ENCODE data around the gene ZNF639. TPM values are rescaled to one million over a fixed set of nuclear protein-coding genes. Genes with fewer than 3 reads are reported as not detected.
A peak's percentile ranks its signal among the peaks of the same experiment; 100 is the strongest.

ZNF639 gene
- total RNA-seq, 4 donors from 2014 or later: 60.6 to 97.8 (median 63.4) TPM

GRCh38 chr3:179324270-179324754 lies 1.5 kb downstream of the ZNF639 start:
- WGBS, 2 donors (ENCODE audit: low coverage in 1 of 2): 1 to 4% methylated on average over 8 of the region's 8 CpGs
- TF ChIP-seq, protein P1, sequence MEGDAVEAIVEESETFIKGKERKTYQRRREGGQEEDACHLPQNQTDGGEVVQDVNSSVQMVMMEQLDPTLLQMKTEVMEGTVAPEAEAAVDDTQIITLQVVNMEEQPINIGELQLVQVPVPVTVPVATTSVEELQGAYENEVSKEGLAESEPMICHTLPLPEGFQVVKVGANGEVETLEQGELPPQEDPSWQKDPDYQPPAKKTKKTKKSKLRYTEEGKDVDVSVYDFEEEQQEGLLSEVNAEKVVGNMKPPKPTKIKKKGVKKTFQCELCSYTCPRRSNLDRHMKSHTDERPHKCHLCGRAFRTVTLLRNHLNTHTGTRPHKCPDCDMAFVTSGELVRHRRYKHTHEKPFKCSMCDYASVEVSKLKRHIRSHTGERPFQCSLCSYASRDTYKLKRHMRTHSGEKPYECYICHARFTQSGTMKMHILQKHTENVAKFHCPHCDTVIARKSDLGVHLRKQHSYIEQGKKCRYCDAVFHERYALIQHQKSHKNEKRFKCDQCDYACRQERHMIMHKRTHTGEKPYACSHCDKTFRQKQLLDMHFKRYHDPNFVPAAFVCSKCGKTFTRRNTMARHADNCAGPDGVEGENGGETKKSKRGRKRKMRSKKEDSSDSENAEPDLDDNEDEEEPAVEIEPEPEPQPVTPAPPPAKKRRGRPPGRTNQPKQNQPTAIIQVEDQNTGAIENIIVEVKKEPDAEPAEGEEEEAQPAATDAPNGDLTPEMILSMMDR (IDR thresholded peaks at IDR 0.05): no peak
- Histone ChIP-seq H3K27ac (peak overlapping the region; percentile 62 to 99 (median 98)), H3K36me3 (peaks cover 0 to 20% of the 10 kb centered on the region in 2 donors), H3K27me3 (no peaks in the 10 kb centered on the region), H3K4me1 (peaks cover 4 to 58% (median 11%) of the 10 kb centered on the region in 3 donors), H3K4me3 (peak overlapping the region; percentile 50 to 94), H3K9me3 (no peaks in the 10 kb centered on the region)
- no peak for ATAC-seq

DNA sequence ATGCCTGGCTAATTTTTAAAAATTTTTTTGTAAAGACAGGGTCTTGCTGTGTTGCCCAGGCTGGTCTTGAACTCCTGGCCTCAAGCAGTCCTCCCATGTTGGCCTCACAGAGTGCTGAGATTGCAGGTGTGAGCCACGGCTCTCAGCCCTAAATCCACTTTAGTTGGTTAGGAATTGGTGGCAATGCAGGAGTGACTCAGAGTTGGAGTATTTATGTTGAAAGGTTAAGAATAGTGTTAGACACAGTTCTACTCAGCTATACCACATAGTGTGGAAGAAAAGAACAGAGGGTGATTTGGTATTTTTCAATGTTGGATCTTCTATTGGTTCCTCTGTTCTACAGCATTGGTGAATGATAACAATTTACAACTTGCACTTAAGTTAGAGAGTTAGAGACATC lies 7.6 kb downstream of the ZNF639 start:
- no peak for TF ChIP-seq POLR2A (IDR thresholded peaks at IDR 0.05)
- TF ChIP-seq, protein P1 (IDR thresholded peaks at IDR 0.05): no peak
- TF ChIP-seq POLR2AphosphoS5 (IDR thresholded peaks at IDR 0.05): no peak
- TF ChIP-seq EP300 (IDR thresholded peaks at IDR 0.05): no peak
- ATAC-seq: no peak
- Histone ChIP-seq H3K4me1 (peaks cover 0 to 25% (median 2%) of the 10 kb centered on the region in 3 donors), H3K9me3 (no peaks in the 10 kb centered on the region), H3K27me3 (no peaks in the 10 kb centered on the region), H3K36me3 (peaks cover 5 to 82% of the 10 kb centered on the region in 2 donors), H3K4me3 (no peak overlapping the region), H3K27ac (no peak overlapping the region)
- no CpG with 5 or more reads among the region's 1 CpG for WGBS, 2 donors (ENCODE audit: low coverage in 1 of 2)

DNA sequence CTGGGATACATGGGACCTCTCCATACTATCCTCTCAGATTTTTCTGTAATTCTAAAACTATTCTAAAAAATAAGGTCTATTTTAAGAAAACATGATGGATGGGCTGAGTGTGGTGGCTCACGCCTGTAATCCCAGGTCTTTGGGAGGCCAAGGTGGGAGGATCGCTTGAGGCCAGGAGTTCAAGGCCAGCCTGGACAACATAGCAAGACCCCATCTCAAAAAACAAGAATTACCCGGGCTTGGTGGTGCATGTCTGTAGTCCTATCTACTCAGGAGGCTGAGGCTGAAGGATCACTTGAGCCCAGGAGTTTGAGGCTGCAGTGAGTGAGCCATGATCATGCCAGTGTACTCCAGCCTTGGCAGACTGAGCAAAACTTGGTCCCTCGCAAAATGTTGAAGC lies 9.4 kb downstream of the ZNF639 start:
- WGBS, 2 donors (ENCODE audit: low coverage in 1 of 2): 95 to 100% methylated on average over 3 to 4 of the region's 4 CpGs
- peaks cover 5 to 87% of the 10 kb centered on the region in 2 donors for H3K36me3 ChIP-seq

DNA sequence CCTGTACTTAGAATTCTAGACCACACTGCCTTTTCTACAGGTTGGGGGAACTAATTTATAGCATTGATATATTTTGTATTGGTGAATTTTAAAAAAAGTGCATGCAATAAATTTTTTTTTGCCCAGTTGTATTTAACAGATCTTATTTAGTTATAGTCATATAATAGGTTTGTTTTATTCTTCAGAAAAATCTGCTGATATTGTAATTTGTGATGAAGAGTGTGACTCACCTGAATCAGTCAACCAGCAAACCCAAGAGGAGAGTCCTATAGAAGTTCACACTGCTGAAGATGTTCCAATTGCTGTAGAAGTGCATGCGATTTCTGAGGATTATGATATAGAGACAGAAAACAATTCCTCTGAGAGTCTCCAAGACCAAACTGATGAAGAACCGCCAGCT lies 10.3 kb downstream of the ZNF639 start:
- no peaks in the 10 kb centered on the region for H3K27me3 ChIP-seq
- H3K27ac ChIP-seq: no peak overlapping the region
- peaks cover 5 to 96% of the 10 kb centered on the region in 2 donors for H3K36me3 ChIP-seq
- 86 to 94% methylated on average over 2 of the region's 2 CpGs for WGBS, 2 donors (ENCODE audit: low coverage in 1 of 2)
- peaks cover 0 to 17% (median 0%) of the 10 kb centered on the region in 3 donors for H3K4me1 ChIP-seq
- ATAC-seq: no peak
- H3K9me3 ChIP-seq: no peaks in the 10 kb centered on the region
- no peak overlapping the region for H3K4me3 ChIP-seq
- TF ChIP-seq EP300 (IDR thresholded peaks at IDR 0.05) (no peak), POLR2A (IDR thresholded peaks at IDR 0.05) (no peak), POLR2AphosphoS5 (IDR thresholded peaks at IDR 0.05) (no peak)
- TF ChIP-seq, protein P1 (IDR thresholded peaks at IDR 0.05): no peak

More for the DNA sequence above, 9.4 kb downstream of the ZNF639 start:
- no peak for ATAC-seq
- Histone ChIP-seq H3K4me1 (peaks cover 0 to 26% (median 0%) of the 10 kb centered on the region in 3 donors), H3K27me3 (no peaks in the 10 kb centered on the region), H3K27ac (no peak overlapping the region), H3K9me3 (no peaks in the 10 kb centered on the region), H3K4me3 (no peak overlapping the region)
- TF ChIP-seq, protein P1 (IDR thresholded peaks at IDR 0.05): no peak
- TF ChIP-seq POLR2A (IDR thresholded peaks at IDR 0.05) (no peak), POLR2AphosphoS5 (IDR thresholded peaks at IDR 0.05) (no peak), EP300 (IDR thresholded peaks at IDR 0.05) (no peak)

- ATAC-seq: no peak
- WGBS, 2 donors (ENCODE audit: low coverage in 1 of 2): 10 to 25% methylated on average over 1 of the region's 1 CpG
- peak overlapping the region in 2 of 4 donors; percentile 44 to 45 for H3K27ac ChIP-seq
Measured at GRCh38 chr3:179336345-179336929, 13.6 kb downstream of the ZNF639 start.

More at GRCh38 chr3:179336345-179336929, 13.6 kb downstream of the ZNF639 start:
- Histone ChIP-seq H3K4me1 (peaks cover 0 to 17% (median 0%) of the 10 kb centered on the region in 3 donors), H3K36me3 (peaks cover 0 to 81% of the 10 kb centered on the region in 2 donors), H3K9me3 (no peaks in the 10 kb centered on the region), H3K27me3 (no peaks in the 10 kb centered on the region), H3K4me3 (no peak overlapping the region)
- TF ChIP-seq EP300 (IDR thresholded peaks at IDR 0.05) (no peak), POLR2A (IDR thresholded peaks at IDR 0.05) (no peak), POLR2AphosphoS5 (IDR thresholded peaks at IDR 0.05) (no peak)
- TF ChIP-seq, protein P1 (IDR thresholded peaks at IDR 0.05): no peak
